Activated T-helper 2 cell treated with anti-CD3 and anti-CD28 coated beads, Interferon-gamma antibody, Interleukin-2, Interleukin-4, amounts not matched to agents 10 μg/mL and 5 μg/mL and 100 μg/mL, durations not matched to agents 14 hours and 24 hours and 36 hours (primary cell): ENCODE measurements around the gene NHLRC2. TPM values are rescaled to one million over a fixed set of nuclear protein-coding genes. Genes with fewer than 3 reads are reported as not detected.
"Not testable (repeated sequence)": the region's sequence is repeated elsewhere in the genome, so short reads cannot be mapped to it uniquely, and the experiment has no call there.

Experiments used
- DNase-seq: peaks from one replicate; pipeline ENCODE4 v3.0.0; 2021; ENCODE audit warnings: low spot score
- H3K27ac Mint-ChIP-seq: one replicate; pipeline ENCODE4 v1.8.0; 2021; ENCODE audit warnings: mixed read lengths
- H3K27me3 Mint-ChIP-seq: one replicate; pipeline ENCODE4 v1.8.0; 2021; ENCODE audit warnings: low read depth, mixed read lengths
- H3K36me3 Mint-ChIP-seq: one replicate; pipeline ENCODE4 v1.8.0; 2021; ENCODE audit warnings: low read depth, mixed read lengths
- H3K4me1 Mint-ChIP-seq: one replicate; pipeline ENCODE4 v1.8.0; 2021; ENCODE audit warnings: low read depth, mixed read lengths
- H3K4me3 Mint-ChIP-seq: one replicate; pipeline ENCODE4 v1.8.0; 2021; ENCODE audit warnings: low read depth, mild to moderate bottlenecking, moderate library complexity, mixed read lengths
- H3K9me3 Mint-ChIP-seq: one replicate; pipeline ENCODE4 v1.8.0; 2021; ENCODE audit warnings: mixed read lengths
- intact Hi-C: fragments of 100-400 bp; cut with micrococcal nuclease; formaldehyde crosslinking; loops from one replicate; pipeline ENCODE4 v1.15.1; 2023
- total RNA-seq: library from RNA; stranded (reverse); gene quantifications from 2 replicates; pipeline ENCODE4 v1.2.3, GENCODE V29; 2022

Gene NHLRC2
- 25.9 and 26.0 TPM in 2 replicates for total RNA-seq

- intact Hi-C loops: loop anchor here (1.0 to 5.0 kb wide), 7 partner anchors 104 to 688 kb away; partner anchors contain the start of genes ADRB1 and CCDC186
- Mint-ChIP-seq H3K9me3 (no peaks in the 10 kb centered on the region), H3K36me3 (peaks cover 34% of the 10 kb centered on the region), H3K27ac (peak within 1 kb of the TSS; percentile 95), H3K4me1 (peaks cover 56% of the 10 kb centered on the region), H3K27me3 (no peaks in the 10 kb centered on the region), H3K4me3 (peak within 1 kb of the TSS; percentile 97)
- DNase-seq: peak; percentile 29
These were observed at the start of gene NHLRC2, which contains the start of gene DCLRE1A for GRCh38 chr10:113854013-113854760. NHLRC2 (plus strand) TSS chr10:113854661; CDS start chr10:113854873, 212 bp downstream. DCLRE1A (minus strand) TSS chr10:113854082; CDS start chr10:113853182, 900 bp downstream.

GRCh38 chr10:113806503-113806902 is 48.0 kb upstream of the NHLRC2 start:
- no peak overlapping the region for H3K4me3 Mint-ChIP-seq
- no peaks in the 10 kb centered on the region for H3K9me3 Mint-ChIP-seq
- peaks cover 52% of the 10 kb centered on the region for H3K27me3 Mint-ChIP-seq
- no peaks in the 10 kb centered on the region for H3K4me1 Mint-ChIP-seq
- intact Hi-C loops: no loop called here
- no peaks in the 10 kb centered on the region for H3K36me3 Mint-ChIP-seq
- no peak overlapping the region for H3K27ac Mint-ChIP-seq
- DNase-seq: no peak

GRCh38 chr10:113808168-113808567 is 46.3 kb upstream of the NHLRC2 start:
- no peak for DNase-seq
- Mint-ChIP-seq H3K9me3 (no peaks in the 10 kb centered on the region), H3K27me3 (peaks cover 55% of the 10 kb centered on the region), H3K4me3 (no peak overlapping the region), H3K36me3 (no peaks in the 10 kb centered on the region), H3K4me1 (no peaks in the 10 kb centered on the region), H3K27ac (no peak overlapping the region)
- intact Hi-C loops: no loop called here

GRCh38 chr10:113814700-113815099 is 39.8 kb upstream of the NHLRC2 start:
- H3K4me3 Mint-ChIP-seq, H3K4me1 Mint-ChIP-seq, DNase-seq, H3K9me3 Mint-ChIP-seq, intact Hi-C loops, H3K27ac Mint-ChIP-seq, H3K36me3 Mint-ChIP-seq: not testable (repeated sequence)
- peaks cover 41% of the 10 kb centered on the region for H3K27me3 Mint-ChIP-seq

- Mint-ChIP-seq H3K36me3 (no peaks in the 10 kb centered on the region), H3K4me1 (no peaks in the 10 kb centered on the region), H3K27me3 (peaks cover 16% of the 10 kb centered on the region), H3K27ac (no peak overlapping the region), H3K9me3 (no peaks in the 10 kb centered on the region), H3K4me3 (no peak overlapping the region)
- no peak for DNase-seq
- intact Hi-C loops: no loop called here
These were observed 34.5 kb upstream of the NHLRC2 start for GRCh38 chr10:113819989-113820388.

- intact Hi-C loops: no loop called here
- no peak for DNase-seq
- H3K27me3 Mint-ChIP-seq: peaks cover 16% of the 10 kb centered on the region
- H3K36me3 Mint-ChIP-seq: no peaks in the 10 kb centered on the region
- H3K27ac Mint-ChIP-seq: no peak overlapping the region
- H3K4me1 Mint-ChIP-seq: no peaks in the 10 kb centered on the region
- H3K9me3 Mint-ChIP-seq: no peaks in the 10 kb centered on the region
- no peak overlapping the region for H3K4me3 Mint-ChIP-seq
These were observed 34.0 kb upstream of the NHLRC2 start for GRCh38 chr10:113820507-113820906.

- DNase-seq, H3K27ac Mint-ChIP-seq, intact Hi-C loops, H3K36me3 Mint-ChIP-seq, H3K4me3 Mint-ChIP-seq, H3K9me3 Mint-ChIP-seq, H3K4me1 Mint-ChIP-seq: not testable (repeated sequence)
- peaks cover 19% of the 10 kb centered on the region for H3K27me3 Mint-ChIP-seq
These were observed 33.2 kb upstream of the NHLRC2 start for GRCh38 chr10:113821306-113821705.

- H3K9me3 Mint-ChIP-seq: no peaks in the 10 kb centered on the region
- no peaks in the 10 kb centered on the region for H3K36me3 Mint-ChIP-seq
- intact Hi-C loops: no loop called here
- H3K4me1 Mint-ChIP-seq: no peaks in the 10 kb centered on the region
- no peak overlapping the region for H3K27ac Mint-ChIP-seq
- no peak overlapping the region for H3K4me3 Mint-ChIP-seq
- DNase-seq: no peak
- H3K27me3 Mint-ChIP-seq: peaks cover 21% of the 10 kb centered on the region
These were observed 32.3 kb upstream of the NHLRC2 start for GRCh38 chr10:113822174-113822573.

- Mint-ChIP-seq H3K27me3 (peaks cover 29% of the 10 kb centered on the region), H3K9me3 (no peaks in the 10 kb centered on the region), H3K4me1 (no peaks in the 10 kb centered on the region), H3K27ac (no peak overlapping the region), H3K36me3 (no peaks in the 10 kb centered on the region), H3K4me3 (no peak overlapping the region)
- intact Hi-C loops: no loop called here
- no peak for DNase-seq
These were observed 31.1 kb upstream of the NHLRC2 start for GRCh38 chr10:113823389-113823788.

- no peaks in the 10 kb centered on the region for H3K4me1 Mint-ChIP-seq
- no peak overlapping the region for H3K4me3 Mint-ChIP-seq
- H3K9me3 Mint-ChIP-seq: no peaks in the 10 kb centered on the region
- H3K36me3 Mint-ChIP-seq: no peaks in the 10 kb centered on the region
- no peak overlapping the region for H3K27ac Mint-ChIP-seq
- intact Hi-C loops: no loop called here
- H3K27me3 Mint-ChIP-seq: peaks cover 38% of the 10 kb centered on the region
- DNase-seq: no peak
These were observed 28.7 kb upstream of the NHLRC2 start for GRCh38 chr10:113825791-113826190.

GRCh38 chr10:113828567-113828966 is 25.9 kb upstream of the NHLRC2 start:
- H3K4me1 Mint-ChIP-seq, DNase-seq, H3K9me3 Mint-ChIP-seq, H3K36me3 Mint-ChIP-seq, H3K4me3 Mint-ChIP-seq, H3K27ac Mint-ChIP-seq, intact Hi-C loops: not testable (repeated sequence)
- peaks cover 52% of the 10 kb centered on the region for H3K27me3 Mint-ChIP-seq

- intact Hi-C loops: no loop called here
- Mint-ChIP-seq H3K36me3 (peaks cover 45% of the 10 kb centered on the region), H3K4me3 (no peak overlapping the region), H3K27me3 (no peaks in the 10 kb centered on the region), H3K4me1 (peaks cover 1% of the 10 kb centered on the region), H3K27ac (no peak overlapping the region), H3K9me3 (no peaks in the 10 kb centered on the region)
- DNase-seq: no peak
These were observed 12.3 kb upstream of the NHLRC2 start for GRCh38 chr10:113842171-113842570.

- Mint-ChIP-seq H3K9me3 (no peaks in the 10 kb centered on the region), H3K27me3 (no peaks in the 10 kb centered on the region), H3K4me3 (no peak overlapping the region), H3K27ac (no peak overlapping the region), H3K36me3 (peaks cover 49% of the 10 kb centered on the region), H3K4me1 (peaks cover 10% of the 10 kb centered on the region)
- DNase-seq: no peak
- intact Hi-C loops: no loop called here
These were observed 10.4 kb upstream of the NHLRC2 start for GRCh38 chr10:113843972-113844485.
